ENCODE results near the gene TSPAN31. TPM values are rescaled to one million over a fixed set of nuclear protein-coding genes. Genes with fewer than 3 reads are reported as not detected.
A peak's percentile ranks its signal among the peaks of the same experiment; 100 is the strongest.

Gene TSPAN31
- total and polyA plus RNA-seq, 12 donors, result 25.3 to 115 (median 55.9) TPM

- TF ChIP-seq CTCF (IDR thresholded peaks at IDR 0.05) (no peak), POLR2A (IDR thresholded peaks at IDR 0.05) (no peak)
- no peak for DNase-seq
- H3K27ac ChIP-seq, result no peak overlapping the region
- no peaks in the 10 kb centered on the region for H3K36me3 ChIP-seq (replicated peaks in 1 of 2)
- no peaks in the 10 kb centered on the region for H3K9me3 ChIP-seq (replicated peaks in 1 of 3)
- intact Hi-C loops (cut with DNase I), result no loop called here
- peaks cover 14 to 25% of the 10 kb centered on the region in 2 donors for H3K4me1 ChIP-seq (replicated peaks in 1 of 2)
- peaks cover 39% of the 10 kb centered on the region for H3K27me3 ChIP-seq
- 27 to 29% (median 28%) methylated on average over 8 of the region's 8 CpGs for WGBS, 4 donors
- no peak overlapping the region for H3K4me3 ChIP-seq
Measured at GRCh38 chr12:57735198-57735855, 9.5 kb upstream of the TSPAN31 start.

- 7 to 29% (median 16%) methylated on average over 13 to 49 of the region's 49 CpGs for WGBS, 4 donors
Measured at GRCh38 chr12:57735952-57736740, 8.7 kb upstream of the TSPAN31 start.

GRCh38 chr12:57736741-57737466 is 7.9 kb upstream of the TSPAN31 start:
- intact Hi-C loops (cut with DNase I), result no loop called here

More at GRCh38 chr12:57735952-57736740, 8.7 kb upstream of the TSPAN31 start:
- peaks cover 47% of the 10 kb centered on the region for H3K27me3 ChIP-seq
- no peaks in the 10 kb centered on the region for H3K9me3 ChIP-seq (replicated peaks in 1 of 3)
- no peaks in the 10 kb centered on the region for H3K36me3 ChIP-seq (replicated peaks in 1 of 2)
- intact Hi-C loops (cut with DNase I), result no loop called here
- peak overlapping the region in 1 of 4 donors; percentile 12 for H3K4me3 ChIP-seq
- DNase-seq, result no peak
- H3K4me1 ChIP-seq (replicated peaks in 1 of 2), result peaks cover 14 to 25% of the 10 kb centered on the region in 2 donors
- TF ChIP-seq CTCF (IDR thresholded peaks at IDR 0.05) (peak in 2 of 6 experiments; percentile 5 to 14), POLR2A (IDR thresholded peaks at IDR 0.05) (no peak)
- H3K27ac ChIP-seq, result no peak overlapping the region

More at GRCh38 chr12:57736741-57737466, 7.9 kb upstream of the TSPAN31 start:
- H3K4me3 ChIP-seq, result no peak overlapping the region
- H3K27ac ChIP-seq, result no peak overlapping the region
- no peaks in the 10 kb centered on the region for H3K36me3 ChIP-seq (replicated peaks in 1 of 2)
- no peak for DNase-seq
- H3K9me3 ChIP-seq (replicated peaks in 1 of 3), result no peaks in the 10 kb centered on the region
- H3K27me3 ChIP-seq, result peaks cover 48% of the 10 kb centered on the region
- WGBS, 4 donors, result 14 to 25% (median 17%) methylated on average over 6 to 31 of the region's 31 CpGs
- no peak for TF ChIP-seq POLR2A (IDR thresholded peaks at IDR 0.05)
- no peak for TF ChIP-seq CTCF (IDR thresholded peaks at IDR 0.05)
- peaks cover 14 to 25% of the 10 kb centered on the region in 2 donors for H3K4me1 ChIP-seq (replicated peaks in 1 of 2)
